GM19193 (cell line): ENCODE measurements around the gene POLR2J2.
"Not testable (repeated sequence)": the region's sequence is repeated elsewhere in the genome, so short reads cannot be mapped to it uniquely, and the experiment has no call there.

Experiments
- POLR2A ChIP-seq: IDR thresholded peaks from 4 replicates; pipeline ENCODE4 v1.6.1; 2011; ENCODE audit not compliant: insufficient read depth, insufficient read length; ENCODE audit errors: extremely low read depth

The POLR2J2 gene

DNA sequence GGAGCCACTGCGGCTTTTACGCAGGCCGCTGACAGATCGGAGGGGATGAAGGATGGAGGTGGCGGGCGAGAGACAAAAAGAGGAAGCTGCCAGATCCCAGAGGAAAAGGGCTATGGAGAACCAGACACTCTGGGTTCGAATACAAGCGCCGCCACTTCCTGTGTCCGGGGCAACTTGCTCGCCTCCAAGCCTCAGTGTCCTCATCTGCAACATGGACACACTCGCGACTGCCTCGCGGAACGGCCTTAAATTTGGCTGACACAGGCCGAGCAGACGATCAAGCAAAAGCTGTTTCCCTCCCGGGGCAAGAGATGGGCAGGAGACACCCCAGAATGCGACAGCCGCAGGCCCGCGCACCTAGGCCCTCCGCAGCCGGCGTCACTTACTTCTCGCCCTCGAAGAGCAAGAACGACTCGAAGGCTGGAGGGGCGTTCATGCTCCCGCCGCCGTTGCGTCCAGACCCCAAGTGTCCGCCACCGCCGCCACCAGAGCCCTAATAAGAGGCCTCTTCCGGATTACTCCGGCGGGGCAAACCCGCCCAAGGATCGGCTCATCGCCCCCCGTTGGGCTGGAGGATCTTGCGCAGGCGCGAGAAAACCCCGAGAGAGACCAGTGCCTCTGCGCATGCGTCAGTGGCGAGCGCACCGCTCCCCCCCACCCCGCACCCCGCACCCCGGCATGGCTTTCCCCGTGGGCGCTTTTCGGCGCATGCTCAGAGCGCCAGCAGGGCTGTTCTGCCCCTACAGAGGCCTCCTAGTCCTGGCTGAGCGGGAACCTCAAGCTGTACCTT is at the start of gene POLR2J2:
Gene POLR2J2 (minus strand): TSS at position 498 of the 790 bp plus-strand sequence. CDS start 62 bp downstream, at position 436.
- not testable (repeated sequence) for TF ChIP-seq POLR2A

DNA sequence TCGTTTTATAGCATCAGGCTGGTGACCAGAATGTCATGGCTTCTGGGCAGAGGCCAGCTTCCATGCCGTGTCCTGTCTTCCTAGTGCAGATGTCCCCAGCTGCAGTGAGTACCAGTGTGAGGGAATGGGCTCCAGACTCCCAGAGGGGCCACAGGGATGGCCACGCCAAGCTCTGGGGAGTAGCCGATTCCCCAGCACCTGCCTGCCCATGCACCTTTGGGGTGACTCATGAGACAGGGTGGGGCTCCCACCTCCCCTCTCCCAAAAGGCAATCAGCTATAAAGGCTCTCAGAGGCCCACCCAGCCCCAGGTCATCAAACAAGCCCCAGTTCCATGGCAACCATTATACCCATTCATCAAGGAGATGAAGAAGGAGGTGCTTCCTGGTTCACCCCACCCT is 21.5 kb downstream of the POLR2J2 start, which contains the start of gene SPDYE2B:
Gene SPDYE2B (plus strand): TSS at position 396 of the 400 bp plus-strand sequence. CDS start 2,030 bp downstream, outside the sequence.
- TF ChIP-seq POLR2A, result not testable (repeated sequence)

DNA sequence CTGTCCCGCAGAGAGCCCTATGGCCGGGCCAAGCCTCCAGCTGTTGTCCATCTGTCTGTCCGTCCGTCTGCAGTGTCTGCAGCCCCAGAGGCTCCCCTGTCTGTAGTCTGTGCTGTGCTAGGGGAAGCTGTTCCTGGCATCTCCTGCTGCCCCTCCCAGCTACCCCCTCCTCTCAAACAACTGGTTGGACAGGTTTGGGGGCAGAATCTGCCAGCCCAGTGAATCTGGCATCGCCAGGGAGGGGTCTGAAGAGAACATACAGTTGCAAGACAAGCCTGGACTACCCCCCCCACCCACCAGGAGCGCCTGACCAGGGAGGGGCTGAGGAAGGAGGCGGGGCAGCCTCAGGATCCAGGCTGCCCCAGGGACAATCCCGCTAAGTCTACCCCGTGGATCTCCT is 28.8 kb downstream of the POLR2J2 start, which contains the start of gene UPK3BL1:
Gene UPK3BL1 (minus strand): TSS at position 101 of the 400 bp plus-strand sequence. CDS start 50 bp downstream, at position 51.
- not testable (repeated sequence) for TF ChIP-seq POLR2A

DNA sequence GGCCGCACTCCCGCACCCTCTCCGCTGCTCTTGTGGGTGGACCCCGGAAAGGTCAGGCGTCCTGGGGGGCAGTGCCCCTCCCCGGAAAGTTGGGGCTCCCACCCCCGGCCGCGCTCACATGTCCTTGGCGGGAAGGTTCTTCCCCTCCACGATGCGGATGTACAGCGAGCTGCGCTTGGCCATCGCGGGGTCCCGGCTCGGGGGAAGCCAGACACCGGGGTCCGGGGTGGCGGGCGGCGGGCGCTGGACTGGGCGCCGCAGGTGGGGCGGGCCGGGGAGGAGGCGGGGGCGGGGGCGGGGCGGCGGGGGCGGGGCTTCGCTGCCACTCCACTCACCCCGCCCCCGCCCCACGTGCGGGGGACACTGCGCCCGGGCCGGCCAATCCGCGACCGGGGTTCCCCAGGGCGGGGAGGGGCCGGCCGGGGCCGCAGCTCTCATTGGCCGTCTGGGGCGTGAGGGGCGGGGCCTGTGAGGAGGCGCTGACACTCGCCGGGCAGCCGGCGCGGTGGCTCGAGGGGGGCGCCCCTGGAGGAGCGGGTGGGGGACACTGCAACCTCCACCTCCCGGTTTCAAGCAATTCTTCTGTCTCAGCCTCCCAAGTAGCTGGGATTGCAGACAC is 54.8 kb downstream of the POLR2J2 start, which contains the start of gene RASA4:
Gene RASA4 (minus strand): TSS at position 250 of the 619 bp plus-strand sequence. CDS start 67 bp downstream, at position 183.
- TF ChIP-seq POLR2A, result not testable (repeated sequence)
